ENCODE data around the gene MPND. TPM values are rescaled to one million over a fixed set of nuclear protein-coding genes. Genes with fewer than 3 reads are reported as not detected.

MPND gene
- total RNA-seq, 1 donor from 2014 or later: 14.2 TPM

- Mint-ChIP-seq H3K27me3 (ENCODE audit: unreplicated experiment) (no peaks in the 10 kb centered on the region), H3K9me3 (ENCODE audit: unreplicated experiment) (no peaks in the 10 kb centered on the region), H3K4me3 (ENCODE audit: unreplicated experiment) (no peak overlapping the region), H3K36me3 (ENCODE audit: unreplicated experiment) (peaks cover 2% of the 10 kb centered on the region), H3K27ac (ENCODE audit: unreplicated experiment) (peak overlapping the region; percentile 23), H3K4me1 (ENCODE audit: unreplicated experiment) (peaks cover 49% of the 10 kb centered on the region)
- TF ChIP-seq, protein P1, sequence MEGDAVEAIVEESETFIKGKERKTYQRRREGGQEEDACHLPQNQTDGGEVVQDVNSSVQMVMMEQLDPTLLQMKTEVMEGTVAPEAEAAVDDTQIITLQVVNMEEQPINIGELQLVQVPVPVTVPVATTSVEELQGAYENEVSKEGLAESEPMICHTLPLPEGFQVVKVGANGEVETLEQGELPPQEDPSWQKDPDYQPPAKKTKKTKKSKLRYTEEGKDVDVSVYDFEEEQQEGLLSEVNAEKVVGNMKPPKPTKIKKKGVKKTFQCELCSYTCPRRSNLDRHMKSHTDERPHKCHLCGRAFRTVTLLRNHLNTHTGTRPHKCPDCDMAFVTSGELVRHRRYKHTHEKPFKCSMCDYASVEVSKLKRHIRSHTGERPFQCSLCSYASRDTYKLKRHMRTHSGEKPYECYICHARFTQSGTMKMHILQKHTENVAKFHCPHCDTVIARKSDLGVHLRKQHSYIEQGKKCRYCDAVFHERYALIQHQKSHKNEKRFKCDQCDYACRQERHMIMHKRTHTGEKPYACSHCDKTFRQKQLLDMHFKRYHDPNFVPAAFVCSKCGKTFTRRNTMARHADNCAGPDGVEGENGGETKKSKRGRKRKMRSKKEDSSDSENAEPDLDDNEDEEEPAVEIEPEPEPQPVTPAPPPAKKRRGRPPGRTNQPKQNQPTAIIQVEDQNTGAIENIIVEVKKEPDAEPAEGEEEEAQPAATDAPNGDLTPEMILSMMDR (IDR thresholded peaks at IDR 0.05): no peak
- DNase-seq (ENCODE audit: extremely low spot score, unreplicated experiment): no peak
Observed at GRCh38 chr19:4380254-4380727, 36.9 kb downstream of the MPND start.

DNA sequence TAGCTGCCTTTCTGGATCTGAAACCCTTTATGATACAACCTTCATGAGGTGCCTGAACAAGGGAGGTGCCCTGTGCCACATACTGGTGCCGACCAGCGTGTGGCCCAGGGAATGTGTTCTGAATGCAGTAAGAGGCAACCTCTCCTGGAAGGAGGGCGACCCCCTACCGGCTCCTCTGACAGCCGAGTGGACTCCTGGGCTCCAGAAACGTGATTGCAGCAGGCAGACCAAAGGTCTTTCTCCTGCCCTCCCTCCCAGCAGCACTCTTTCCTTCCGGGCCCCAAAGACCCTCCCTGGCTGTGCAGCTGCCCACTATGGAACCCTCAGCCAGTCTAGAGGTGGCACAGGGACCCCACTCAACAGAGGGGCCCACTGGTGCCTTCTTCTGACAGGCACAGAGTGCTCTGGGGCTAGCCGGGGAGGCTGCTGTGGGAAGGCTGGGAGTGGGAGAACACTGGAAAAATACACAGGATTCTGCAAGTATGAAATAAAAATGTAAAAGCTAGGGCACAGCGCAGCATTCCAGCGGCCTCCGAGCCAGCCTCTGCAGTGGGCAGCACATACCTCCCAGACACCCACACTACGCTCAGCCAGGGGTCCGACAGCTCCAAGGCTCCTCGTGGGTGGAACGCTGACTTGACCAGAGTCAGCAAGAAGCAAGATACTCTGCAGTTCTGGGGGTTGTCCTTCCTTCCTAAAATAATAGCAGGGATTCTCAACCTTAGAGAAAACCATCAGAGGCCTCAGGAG lies 42.1 kb downstream of the MPND start:
- Mint-ChIP-seq H3K4me3 (ENCODE audit: unreplicated experiment) (no peak overlapping the region), H3K9me3 (ENCODE audit: unreplicated experiment) (no peaks in the 10 kb centered on the region), H3K27me3 (ENCODE audit: unreplicated experiment) (no peaks in the 10 kb centered on the region), H3K36me3 (ENCODE audit: unreplicated experiment) (peaks cover 2% of the 10 kb centered on the region), H3K27ac (ENCODE audit: unreplicated experiment) (peak overlapping the region; percentile 54), H3K4me1 (ENCODE audit: unreplicated experiment) (peaks cover 38% of the 10 kb centered on the region)
- TF ChIP-seq, protein P1 (IDR thresholded peaks at IDR 0.05): no peak
- DNase-seq (ENCODE audit: extremely low spot score, unreplicated experiment): no peak

GRCh38 chr19:4386041-4386782 lies 42.9 kb downstream of the MPND start:
- peaks cover 2% of the 10 kb centered on the region for H3K36me3 Mint-ChIP-seq (ENCODE audit: unreplicated experiment)
- DNase-seq (ENCODE audit: extremely low spot score, unreplicated experiment): no peak
- H3K4me3 Mint-ChIP-seq (ENCODE audit: unreplicated experiment): no peak overlapping the region
- peak overlapping the region; percentile 54 for H3K27ac Mint-ChIP-seq (ENCODE audit: unreplicated experiment)
- no peaks in the 10 kb centered on the region for H3K9me3 Mint-ChIP-seq (ENCODE audit: unreplicated experiment)
- H3K27me3 Mint-ChIP-seq (ENCODE audit: unreplicated experiment): no peaks in the 10 kb centered on the region
- TF ChIP-seq, protein P1 (IDR thresholded peaks at IDR 0.05): no peak
- peaks cover 42% of the 10 kb centered on the region for H3K4me1 Mint-ChIP-seq (ENCODE audit: unreplicated experiment)

GRCh38 chr19:4388337-4389063 lies 45.1 kb downstream of the MPND start:
- Mint-ChIP-seq H3K9me3 (ENCODE audit: unreplicated experiment) (no peaks in the 10 kb centered on the region), H3K4me1 (ENCODE audit: unreplicated experiment) (peaks cover 62% of the 10 kb centered on the region), H3K36me3 (ENCODE audit: unreplicated experiment) (peaks cover 2% of the 10 kb centered on the region), H3K27me3 (ENCODE audit: unreplicated experiment) (no peaks in the 10 kb centered on the region), H3K4me3 (ENCODE audit: unreplicated experiment) (no peak overlapping the region), H3K27ac (ENCODE audit: unreplicated experiment) (peak overlapping the region; percentile 59)
- DNase-seq (ENCODE audit: extremely low spot score, unreplicated experiment): no peak
- TF ChIP-seq, protein P1 (IDR thresholded peaks at IDR 0.05): no peak

DNA sequence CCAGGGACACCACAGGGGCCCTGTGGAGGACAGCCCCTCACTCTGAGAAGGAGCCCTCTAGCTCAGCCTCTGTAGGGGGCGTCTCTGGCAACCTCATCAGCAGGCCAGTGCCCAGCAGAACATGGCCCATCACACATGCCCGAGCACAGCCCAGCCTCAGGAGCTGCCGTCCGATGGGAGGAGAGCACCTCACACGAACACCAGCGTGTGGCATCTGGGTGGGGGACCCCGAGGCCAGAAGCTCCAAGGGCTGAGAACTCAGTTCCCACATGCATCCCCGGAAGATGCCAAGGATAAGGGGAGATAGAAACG lies 45.7 kb downstream of the MPND start:
- Mint-ChIP-seq H3K4me1 (ENCODE audit: unreplicated experiment) (peaks cover 65% of the 10 kb centered on the region), H3K27ac (ENCODE audit: unreplicated experiment) (peak overlapping the region; percentile 85), H3K9me3 (ENCODE audit: unreplicated experiment) (no peaks in the 10 kb centered on the region), H3K4me3 (ENCODE audit: unreplicated experiment) (no peak overlapping the region), H3K36me3 (ENCODE audit: unreplicated experiment) (no peaks in the 10 kb centered on the region), H3K27me3 (ENCODE audit: unreplicated experiment) (no peaks in the 10 kb centered on the region)
- TF ChIP-seq, protein P1 (IDR thresholded peaks at IDR 0.05): no peak
- DNase-seq (ENCODE audit: extremely low spot score, unreplicated experiment): no peak

Data from osteocyte (in vitro differentiated cells).